NCI-H2196 treated with DMSO at 0.1 percent for 48 hours (cell line): ENCODE data around the gene ALOX15.
"Not testable (repeated sequence)": the region's sequence is repeated elsewhere in the genome, so short reads cannot be mapped to it uniquely, and the experiment has no call there.

Experiments
- DNase-seq: peaks from one replicate; lab custom pipeline; 2025; ENCODE audit not compliant: unreplicated experiment; lab: John Stamatoyannopoulos, UW

Gene ALOX15, protein sequence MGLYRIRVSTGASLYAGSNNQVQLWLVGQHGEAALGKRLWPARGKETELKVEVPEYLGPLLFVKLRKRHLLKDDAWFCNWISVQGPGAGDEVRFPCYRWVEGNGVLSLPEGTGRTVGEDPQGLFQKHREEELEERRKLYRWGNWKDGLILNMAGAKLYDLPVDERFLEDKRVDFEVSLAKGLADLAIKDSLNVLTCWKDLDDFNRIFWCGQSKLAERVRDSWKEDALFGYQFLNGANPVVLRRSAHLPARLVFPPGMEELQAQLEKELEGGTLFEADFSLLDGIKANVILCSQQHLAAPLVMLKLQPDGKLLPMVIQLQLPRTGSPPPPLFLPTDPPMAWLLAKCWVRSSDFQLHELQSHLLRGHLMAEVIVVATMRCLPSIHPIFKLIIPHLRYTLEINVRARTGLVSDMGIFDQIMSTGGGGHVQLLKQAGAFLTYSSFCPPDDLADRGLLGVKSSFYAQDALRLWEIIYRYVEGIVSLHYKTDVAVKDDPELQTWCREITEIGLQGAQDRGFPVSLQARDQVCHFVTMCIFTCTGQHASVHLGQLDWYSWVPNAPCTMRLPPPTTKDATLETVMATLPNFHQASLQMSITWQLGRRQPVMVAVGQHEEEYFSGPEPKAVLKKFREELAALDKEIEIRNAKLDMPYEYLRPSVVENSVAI

DNA sequence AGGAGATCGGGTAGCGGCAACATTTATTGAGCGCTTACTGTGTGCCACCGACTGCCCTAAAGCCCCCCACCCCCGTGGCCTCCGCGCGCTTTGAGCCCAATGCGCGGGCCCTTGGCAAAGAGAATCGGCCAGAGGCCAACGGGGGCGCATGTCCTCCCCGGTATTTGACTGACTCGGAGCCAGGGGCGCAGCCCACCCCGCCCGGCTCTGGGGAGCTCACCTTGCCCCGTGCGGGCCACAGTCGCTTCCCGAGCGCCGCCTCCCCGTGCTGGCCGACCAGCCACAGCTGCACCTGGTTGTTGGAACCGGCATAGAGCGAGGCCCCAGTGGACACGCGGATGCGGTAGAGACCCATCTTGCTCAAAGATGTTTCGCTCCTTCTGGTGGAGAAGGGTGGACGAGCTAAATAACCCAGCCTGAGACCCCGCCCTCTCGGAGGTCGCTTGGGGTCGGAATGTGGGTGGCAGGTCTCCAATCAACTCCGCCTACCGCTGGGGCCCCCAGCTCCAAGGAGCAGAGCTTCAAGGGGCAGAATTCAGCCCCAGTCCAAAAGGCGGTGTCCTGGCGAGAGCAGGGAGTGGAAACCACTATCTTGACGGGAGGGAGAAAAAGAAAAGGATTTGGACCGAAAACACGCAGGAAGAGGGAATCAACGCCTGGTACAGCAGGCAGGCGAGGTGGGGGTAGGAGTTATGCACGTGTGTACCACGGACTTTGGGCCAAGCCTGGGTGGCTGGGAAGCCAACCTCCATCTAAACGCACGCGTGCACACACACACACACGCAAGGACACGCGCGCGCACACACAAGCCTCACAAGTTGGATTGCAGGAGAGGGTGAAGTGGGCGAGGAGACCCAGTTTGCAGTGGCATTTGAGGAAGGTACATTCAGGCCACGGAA lies at the start of gene ALOX15:
Gene ALOX15 (minus strand): TSS at position 382 of the 899 bp plus-strand sequence. CDS start 27 bp downstream, at position 355.
- DNase-seq = no peak

DNA sequence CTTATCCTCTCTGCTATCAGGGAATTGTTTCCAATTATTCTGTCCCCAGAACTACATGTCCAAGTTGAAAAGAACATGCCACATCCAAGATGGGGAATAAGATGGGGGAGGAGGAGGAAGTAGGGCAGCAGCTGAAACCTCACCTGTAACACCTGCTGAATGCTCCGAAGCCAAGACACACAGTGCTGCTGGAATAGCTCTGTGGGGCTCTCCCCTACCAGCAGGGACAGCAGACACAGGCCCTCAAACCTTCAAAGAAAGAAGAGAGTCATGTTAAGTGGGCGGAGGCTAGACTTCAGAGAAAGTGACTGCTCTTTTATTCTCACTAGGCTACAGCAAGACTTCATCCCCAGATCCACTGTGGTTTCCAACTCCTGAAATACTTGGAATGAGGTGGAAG lies 49.3 kb upstream of the ALOX15 start:
- no peak for DNase-seq

DNA sequence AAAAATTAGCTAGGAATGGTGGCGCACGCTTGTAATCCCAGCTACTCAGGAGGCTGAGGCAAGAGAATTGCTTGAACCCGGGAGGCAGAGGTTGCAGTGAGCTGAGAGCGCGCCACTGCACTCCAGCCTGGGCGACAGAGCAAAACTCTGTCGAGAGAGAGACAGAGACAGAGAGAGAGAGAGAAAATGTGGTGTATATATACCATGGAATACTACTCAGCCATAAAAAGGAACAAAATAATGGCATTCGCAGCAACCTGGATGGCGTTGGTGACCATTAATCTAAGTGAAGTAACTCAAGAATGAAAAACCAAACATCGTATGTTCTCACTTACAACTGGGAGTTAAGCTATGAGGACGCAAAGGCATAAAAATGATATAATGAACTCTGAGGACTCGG lies 48.4 kb upstream of the ALOX15 start:
- DNase-seq = not testable (repeated sequence)

DNA sequence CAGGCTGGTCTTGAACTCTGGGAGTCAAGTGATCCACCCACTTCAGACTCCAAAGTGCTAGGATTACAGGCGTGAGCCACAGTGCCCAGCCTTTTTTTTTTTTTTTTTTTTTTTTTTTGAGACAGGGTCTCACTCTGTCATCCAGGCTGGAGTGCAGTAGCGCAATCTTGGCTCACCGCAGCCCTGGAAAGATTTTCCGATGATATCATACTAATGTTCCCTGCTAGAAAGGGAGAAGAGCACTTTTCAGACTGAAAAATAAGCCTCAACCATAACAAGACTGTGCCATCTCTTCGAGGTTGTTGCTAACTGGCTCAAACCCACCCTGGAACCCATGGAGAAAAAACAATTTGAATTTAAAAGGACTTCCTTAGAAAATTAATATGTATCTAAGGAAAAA lies 42.3 kb upstream of the ALOX15 start:
- not testable (repeated sequence) for DNase-seq

DNA sequence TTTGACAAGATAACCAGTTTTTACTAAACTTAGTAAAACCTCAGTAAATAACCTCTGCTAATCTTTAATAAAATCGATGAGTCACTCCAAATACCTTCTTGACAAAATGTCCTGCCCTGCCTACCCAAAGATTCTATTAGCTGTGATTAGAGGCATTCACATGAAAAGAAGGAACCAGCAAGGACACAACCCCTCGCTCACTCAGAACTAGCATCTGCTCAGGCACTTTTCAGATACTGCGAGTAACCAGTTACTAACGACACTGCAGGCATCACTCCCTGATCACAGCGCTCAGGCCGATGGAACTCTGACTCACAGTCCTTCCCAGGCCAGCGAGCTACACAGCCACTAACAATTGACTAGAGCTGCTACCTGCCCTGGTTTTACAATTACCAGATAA lies 38.2 kb upstream of the ALOX15 start:
- no peak for DNase-seq

DNA sequence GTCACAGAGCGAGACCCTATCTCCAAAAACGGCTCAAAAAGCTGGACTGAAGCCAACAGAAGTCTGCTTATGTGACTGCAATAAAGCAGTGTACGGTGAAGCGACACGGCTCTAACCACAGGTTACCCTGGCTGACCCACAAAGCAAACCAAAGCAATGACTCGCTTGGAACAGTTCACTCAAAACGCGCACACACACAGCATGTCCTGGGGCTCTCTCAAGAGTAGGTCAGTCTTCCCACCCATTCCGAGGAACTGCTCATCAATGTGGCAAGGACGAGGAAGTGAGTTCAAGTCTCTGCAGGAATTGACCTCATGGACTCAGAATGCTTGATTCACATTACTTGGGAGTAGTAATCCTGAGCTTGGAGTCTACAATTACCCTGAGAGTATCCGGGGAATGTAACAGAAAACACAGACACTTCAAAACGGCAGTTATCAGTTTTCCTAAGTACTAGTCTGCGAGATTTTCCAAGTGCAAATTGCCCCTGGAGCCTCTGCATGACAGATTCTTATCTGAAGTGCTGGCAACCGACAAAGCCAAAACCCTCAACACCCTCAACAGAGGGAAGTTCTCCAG lies 37.1 kb upstream of the ALOX15 start:
- no peak for DNase-seq

DNA sequence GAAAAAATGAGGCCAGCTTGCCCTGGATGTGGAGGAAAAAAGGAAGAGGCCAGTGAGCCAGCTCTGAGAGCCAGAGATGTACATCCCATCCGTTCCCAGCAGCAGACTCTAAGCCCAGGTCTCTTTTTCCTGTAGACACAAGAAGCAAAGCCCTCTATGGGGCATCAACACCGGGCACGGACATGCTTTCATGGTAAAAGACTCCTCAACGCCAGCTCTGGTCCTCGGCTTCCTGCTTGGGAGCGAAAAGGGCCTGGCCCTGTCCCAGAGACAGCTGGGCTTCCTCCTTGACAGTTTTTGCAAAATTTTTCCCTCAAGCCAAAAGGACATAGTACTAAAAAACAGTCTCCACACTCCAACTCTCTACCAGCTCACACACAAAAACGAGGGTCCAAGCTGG lies 35.3 kb upstream of the ALOX15 start:
- DNase-seq = no peak

DNA sequence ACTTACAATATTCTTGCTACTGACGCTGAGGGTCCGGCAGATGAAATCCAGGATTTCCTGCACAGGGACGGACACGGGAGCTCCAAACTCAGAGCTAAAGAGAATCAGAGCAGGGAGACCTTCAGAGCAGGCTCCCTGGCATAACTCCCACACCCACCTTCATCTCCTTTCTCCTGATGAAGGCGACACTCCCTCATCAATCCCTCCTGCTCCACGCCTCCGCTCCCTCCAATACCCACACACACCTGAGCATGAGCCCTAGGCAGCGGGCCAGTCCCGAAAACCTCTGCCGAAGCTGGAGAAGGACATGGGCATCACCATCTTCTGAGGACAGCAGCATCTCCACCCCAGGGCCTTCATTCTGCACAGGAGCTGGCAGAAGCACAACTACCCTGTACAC lies 34.3 kb upstream of the ALOX15 start:
- no peak for DNase-seq

DNA sequence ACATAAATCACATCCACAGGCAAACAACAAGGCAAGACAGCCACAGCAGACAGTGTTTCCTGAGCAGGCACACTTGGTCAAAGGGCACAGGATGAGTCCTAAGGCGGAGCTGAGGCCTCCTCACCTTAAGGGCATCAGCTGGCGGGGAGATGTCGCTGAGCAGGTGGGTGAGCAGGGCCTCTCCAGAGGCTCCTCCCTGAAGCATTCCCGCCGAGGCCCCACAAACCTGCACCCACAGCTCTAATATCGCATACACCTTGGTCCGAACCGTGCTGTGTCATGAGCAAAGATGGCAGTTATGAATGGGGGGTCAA lies 33.2 kb upstream of the ALOX15 start:
- no peak for DNase-seq

DNA sequence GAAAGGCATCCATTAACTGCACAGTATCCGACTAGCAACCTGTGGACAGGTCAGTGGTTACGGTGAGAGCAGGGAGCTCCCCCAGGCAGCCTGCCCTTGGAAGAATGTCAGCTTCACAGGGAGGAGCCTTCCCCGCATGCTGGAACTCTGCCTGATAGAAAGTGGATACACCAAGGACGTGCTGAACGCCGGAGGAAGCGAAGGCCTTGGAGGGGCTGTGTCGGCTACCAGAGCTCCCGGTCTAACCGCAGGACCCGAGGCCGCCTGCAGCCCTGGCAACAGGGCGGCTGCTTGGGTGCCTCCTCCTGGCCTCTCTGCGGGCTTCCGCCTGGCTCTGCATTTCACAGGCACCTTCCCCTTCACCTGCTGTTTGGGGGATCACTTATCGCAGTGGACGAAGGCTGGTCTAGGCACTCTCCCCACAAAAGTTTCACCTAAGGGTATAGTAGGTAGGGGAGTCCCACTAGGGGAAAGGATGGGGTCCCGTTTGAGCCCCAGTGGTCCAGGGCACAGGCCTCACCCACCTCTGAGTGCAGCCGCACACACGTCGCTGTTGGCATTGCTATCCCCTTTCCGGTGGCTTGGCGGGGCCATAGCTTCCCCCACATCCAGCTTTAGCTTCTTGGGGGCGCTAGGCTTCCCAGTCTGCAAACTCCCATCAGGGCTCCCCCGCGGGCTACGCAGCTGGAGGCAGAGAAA lies 32.7 kb upstream of the ALOX15 start:
- no peak for DNase-seq

DNA sequence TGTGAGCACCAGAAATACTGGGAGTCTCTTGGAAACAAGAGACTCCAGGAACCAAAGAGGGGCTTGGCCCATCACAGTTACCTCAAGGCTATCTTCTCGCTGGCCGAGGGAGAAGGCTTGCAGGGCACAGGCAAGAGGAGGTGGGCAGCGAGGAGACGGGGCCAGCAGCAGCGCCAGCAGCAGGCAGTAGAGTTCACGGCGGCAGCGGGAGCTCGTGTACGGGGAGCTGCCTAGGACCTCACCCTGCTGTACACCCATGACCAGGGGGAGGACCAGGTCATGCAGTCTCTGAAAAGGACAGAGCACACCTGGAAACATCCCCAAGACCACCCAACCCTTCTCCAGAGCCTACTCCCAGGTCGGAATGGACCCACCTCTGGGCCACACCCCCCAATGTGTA lies 31.7 kb upstream of the ALOX15 start:
- no peak for DNase-seq

DNA sequence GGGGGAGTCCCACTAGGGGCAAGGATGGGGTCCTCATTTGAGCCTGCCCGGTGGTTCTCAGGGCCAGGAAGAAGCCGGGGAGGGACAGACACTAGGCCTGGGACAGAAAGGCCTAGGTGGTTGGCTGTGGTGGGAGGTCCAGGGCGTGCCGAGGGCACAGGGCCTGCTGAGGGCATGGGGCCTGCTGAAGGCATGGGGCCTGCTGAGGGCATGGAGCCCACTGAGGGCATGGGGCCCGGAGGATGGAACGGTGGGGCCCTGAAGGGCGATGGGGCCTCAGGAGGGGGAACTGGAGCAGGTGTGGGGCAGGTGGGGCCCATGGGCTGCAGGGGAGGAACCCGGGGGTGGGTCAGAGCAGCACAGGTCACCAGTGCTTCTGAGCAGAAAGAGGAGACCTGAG lies 31.3 kb upstream of the ALOX15 start:
- DNase-seq = no peak

DNA sequence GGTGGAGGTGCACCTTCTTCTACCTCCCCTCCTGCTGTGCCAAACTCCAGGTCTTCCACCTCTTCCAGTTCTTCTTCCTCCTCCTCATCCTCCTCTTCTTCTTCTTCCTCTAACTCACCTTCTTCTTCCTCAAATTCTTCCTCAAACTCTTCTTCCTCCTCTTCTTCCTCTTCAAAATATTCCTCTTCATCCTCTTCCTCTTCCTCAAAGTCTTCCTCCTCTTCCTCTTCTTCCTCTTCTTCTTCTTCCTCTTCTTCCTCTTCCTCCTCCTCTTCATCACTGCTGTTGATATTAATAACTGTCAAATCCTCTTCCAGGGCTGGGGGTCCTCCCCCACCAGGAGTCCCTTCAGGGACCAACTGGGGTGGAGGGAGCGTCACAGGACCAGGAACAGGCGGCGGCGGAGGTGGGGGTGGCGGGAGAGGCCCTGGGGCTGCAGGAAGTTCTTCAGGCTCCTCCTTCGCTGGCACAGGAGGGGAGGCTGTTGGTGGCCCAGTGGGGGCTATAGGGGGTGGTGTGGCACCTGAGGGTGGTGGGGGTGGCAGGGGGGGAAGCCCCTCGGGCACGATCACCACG lies 30.7 kb upstream of the ALOX15 start:
- DNase-seq = no peak

DNA sequence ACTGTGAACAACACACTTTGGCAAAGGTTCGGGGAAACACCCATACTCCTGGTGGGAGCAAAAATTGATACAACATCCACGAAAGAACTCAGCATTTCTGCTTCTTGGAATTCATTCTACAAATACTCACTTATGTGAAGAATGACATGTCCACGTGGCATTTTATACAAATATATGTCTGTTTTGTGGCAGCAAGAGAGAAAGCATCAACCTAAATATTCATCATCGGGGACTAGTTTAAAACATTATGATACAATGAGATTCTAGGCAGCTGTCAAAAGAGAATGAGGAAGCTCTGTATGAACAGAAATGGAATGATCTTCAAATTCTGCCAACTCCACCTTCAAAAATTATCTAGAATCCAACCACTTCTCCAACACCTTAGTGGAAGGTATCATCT lies 25.7 kb upstream of the ALOX15 start:
- no peak for DNase-seq

DNA sequence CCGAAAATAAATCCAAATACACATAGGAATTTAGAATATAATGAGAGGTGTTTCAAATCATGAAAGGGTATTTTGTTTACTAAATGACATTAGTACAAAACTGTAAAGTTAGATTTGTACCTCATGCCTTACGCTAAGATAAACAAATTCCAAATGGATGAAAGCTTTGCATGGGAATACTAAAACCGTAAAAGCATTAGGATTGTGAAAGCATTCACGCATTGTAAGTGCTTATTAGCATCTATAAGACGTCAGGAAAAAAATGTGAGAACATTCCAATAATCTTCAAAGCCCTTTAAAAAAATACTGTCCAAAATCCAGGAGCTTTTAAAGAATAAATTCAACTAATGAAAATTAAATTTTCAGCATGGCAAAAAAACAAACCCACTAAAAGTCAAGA lies 24.8 kb upstream of the ALOX15 start:
- no peak for DNase-seq

DNA sequence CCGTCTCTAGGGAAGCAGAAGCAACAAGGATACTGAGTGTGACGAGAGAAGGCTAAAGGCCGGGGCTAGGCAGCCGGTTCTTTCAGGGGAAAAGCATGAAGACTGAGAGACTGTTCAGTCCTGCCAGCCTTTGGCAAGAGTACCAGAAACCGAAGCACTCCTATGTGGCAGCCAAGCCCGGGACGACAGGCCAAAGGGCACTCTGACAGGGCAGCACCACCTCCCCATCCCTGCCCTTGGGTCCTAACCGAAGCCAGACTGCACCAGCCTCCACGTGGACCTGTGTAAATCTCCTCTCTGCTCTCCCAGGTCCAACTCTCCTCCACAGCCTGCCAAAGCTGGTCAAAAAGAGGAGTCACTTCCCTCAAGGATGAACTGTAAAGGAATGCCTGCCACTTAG lies 23.5 kb upstream of the ALOX15 start:
- DNase-seq = no peak

DNA sequence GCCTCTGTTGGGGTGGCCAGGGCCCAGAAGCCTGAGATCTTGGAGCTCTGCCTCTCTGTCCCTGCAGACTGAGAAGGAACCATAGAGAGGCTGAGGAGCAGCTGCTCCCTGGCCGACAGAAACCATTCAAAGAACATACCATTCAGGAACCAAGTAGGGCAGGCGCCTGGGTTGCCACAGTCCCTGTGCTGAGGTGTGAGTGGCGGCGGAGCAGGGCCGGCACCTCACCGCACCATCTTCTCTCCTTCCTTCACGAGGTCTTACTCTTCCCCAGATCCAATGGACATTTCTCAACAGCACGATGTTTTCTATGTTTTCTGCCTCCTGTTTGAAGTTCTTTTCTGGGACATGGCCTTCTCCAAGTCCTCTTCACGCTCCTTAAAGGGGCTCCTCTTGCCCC lies 22.8 kb upstream of the ALOX15 start:
- no peak for DNase-seq

DNA sequence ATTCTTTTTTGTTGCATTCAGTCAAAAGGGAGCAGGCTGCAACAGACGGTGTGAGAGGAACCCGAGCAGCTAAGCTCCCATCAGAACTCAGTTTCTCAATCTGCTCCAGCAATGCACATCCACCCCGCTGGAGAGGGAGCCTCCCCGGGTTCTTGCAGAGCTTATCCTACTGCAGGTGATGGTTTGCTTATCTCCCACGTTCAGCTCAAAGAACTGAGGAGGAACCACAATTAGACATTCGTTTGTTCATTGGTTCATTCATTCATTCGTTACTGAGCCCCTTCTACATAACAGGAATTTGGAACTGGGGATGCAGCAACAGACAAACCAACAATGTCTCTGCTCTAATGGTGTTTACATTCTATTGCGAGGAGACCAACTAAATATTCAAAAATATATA lies 22.2 kb upstream of the ALOX15 start:
- no peak for DNase-seq

DNA sequence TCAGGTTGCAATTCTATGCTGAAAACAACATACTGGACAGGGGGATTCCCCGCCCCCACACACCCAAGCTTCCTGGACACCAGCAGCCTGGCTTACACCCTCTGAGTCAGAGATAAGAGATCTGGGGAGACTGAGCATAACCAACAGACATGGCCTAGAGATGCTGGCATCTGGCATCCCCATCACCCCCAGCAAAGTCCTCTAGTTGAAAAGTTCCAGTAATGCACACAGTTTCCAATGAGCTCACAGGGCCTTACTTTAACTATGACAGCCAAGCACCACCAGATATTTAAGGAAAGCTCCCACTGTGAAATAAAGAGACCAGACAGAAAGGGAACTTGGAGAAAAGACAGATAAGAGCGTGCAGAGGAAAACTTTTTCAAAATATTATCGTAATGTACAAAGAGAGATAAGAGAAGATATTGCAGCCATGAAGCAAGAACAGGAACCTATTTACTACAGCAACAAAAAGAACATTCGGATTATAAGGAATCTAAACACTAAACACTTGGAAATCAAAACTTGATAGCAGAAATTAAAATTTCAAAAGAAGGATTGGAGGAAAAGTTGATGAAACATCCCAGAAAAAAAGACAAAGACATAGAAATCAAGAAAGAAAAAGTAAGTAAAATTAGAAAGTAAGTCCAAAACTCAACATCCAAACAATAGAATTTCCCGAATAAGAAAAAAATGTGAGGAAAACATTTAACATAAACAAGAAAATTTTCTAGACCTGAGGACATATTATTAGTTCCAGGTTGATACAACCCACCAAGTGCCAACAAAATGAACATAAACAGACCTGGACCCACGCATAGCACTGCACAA lies 17.2 kb upstream of the ALOX15 start:
- no peak for DNase-seq

DNA sequence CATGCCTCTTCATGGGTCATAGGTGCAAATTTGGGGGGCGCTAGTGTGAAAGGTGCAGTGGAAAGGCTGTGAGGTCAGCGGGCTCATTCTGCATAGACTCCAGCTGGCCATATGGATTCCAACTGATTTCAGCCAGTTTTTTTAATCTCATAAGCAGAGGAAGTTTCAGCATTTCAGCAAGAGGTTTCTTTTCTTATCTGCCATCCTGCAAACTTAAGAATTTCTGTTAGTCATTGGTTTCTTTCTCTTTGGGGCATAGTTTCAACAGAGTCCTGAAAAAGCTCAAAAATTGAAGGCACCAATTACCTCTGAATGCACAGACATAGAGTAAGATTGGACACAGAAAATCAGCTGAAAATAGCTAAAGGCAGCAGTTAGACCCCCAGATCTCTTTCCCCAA lies 16.2 kb upstream of the ALOX15 start:
- DNase-seq = no peak
